Measurements from ENCODE around the gene CASP12. TPM values are rescaled to one million over a fixed set of nuclear protein-coding genes. Genes with fewer than 3 reads are reported as not detected.

Gene CASP12
- total RNA-seq, 1 experiment from 2014 or later = not detected

GRCh38 chr11:104841185-104841584 lies 57.1 kb downstream of the CASP12 start:
- no peak for DNase-seq (ENCODE audit: extremely low read depth, low read depth)

GRCh38 chr11:104837969-104838639 lies 60.2 kb downstream of the CASP12 start:
- no peak for DNase-seq (ENCODE audit: extremely low read depth, low read depth)

GRCh38 chr11:104836691-104837090 lies 61.6 kb downstream of the CASP12 start:
- no peak for DNase-seq (ENCODE audit: extremely low read depth, low read depth)

Small RNA genes lying within 50 kb of the gene (small RNA-seq; reads per million reads assigned to genes)
- 0 reads per million in 2 experiments for gene AP002004.1

Other genes starting within 250 kb of the CASP12 start
- gene CASP4, start 70.1 kb upstream of the CASP12 start, total RNA-seq (2014; rRNA removed; shearing (Covaris generic)) = 146 and 150 TPM in 2 replicates
- gene CASP5, start 124.7 kb upstream of the CASP12 start, total RNA-seq (2014; rRNA removed; shearing (Covaris generic)) = 0.10 and 0.55 TPM in 2 replicates
- gene CASP1, start 136.7 kb upstream of the CASP12 start, total RNA-seq (2014; rRNA removed; shearing (Covaris generic)) = 0.32 and 0.62 TPM in 2 replicates
- gene CARD16, start 146.9 kb upstream of the CASP12 start, total RNA-seq (2014; rRNA removed; shearing (Covaris generic)) = not detected in 2 replicates
- not detected in 2 replicates for gene CARD18, start 241.3 kb upstream of the CASP12 start, total RNA-seq (2014; rRNA removed; shearing (Covaris generic))

All from NCI-H460 (cell line).